ENCODE measurements around the gene STRBP.
"Not testable (repeated sequence)": the region's sequence is repeated elsewhere in the genome, so short reads cannot be mapped to it uniquely, and the experiment has no call there.

The STRBP gene

DNA sequence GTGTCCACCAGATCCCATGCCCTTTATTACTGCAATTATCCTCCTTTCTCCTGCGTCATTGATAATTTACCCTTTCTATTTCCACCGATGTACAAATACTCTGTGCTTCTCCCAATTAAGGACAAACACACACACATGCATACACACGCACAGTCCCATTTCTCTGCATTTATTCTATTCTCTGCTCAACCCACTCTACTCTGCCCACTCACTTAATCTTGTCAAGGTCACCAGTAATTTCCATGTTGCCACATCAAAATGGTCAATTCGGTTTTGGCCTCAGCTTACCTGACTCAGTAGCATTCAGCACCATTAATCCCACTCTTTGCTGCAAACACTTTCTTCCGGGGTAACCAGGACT is 14.6 kb upstream of the STRBP start:
- DNase-seq (ENCODE audit: low read depth), result no peak

DNA sequence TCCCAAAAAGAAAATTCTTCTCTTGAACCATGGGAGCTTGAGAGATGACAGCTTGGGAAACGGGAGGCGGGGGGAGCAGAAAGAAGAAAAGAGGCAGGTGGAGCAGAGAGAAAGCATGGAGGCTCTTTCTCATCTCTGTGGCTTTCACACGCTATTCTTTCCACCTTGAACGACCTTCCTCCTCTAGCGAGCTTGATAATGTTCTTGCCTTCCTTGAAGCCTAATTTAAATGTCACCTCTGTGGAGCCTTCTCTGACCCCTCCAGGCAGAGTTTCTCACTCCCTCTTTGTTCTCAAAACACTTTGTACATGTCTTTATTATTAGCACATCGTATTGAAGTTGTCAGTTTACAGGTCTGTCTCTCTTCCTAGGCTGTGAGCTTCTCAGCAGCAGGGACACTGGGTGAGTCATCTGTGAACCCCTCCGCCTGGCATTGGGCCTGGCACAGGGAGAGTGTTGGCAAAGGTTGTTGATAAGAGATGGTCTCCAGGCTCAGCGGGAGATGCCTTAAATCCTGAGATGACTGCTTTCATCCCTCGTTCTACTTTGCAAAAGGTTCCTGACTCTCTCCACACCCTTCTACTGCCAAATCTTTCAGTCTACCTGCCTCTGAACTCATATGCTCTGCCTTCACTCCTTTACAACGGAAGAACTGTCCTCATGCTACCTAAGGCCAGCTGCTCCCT is 14.1 kb upstream of the STRBP start:
- no peak for DNase-seq (ENCODE audit: low read depth)

- no peak for DNase-seq (ENCODE audit: low read depth)
Measured at GRCh38 chr9:123281659-123282350, 13.4 kb upstream of the STRBP start.

GRCh38 chr9:123278879-123279493 is 10.6 kb upstream of the STRBP start:
- DNase-seq (ENCODE audit: low read depth), result not testable (repeated sequence)

DNA sequence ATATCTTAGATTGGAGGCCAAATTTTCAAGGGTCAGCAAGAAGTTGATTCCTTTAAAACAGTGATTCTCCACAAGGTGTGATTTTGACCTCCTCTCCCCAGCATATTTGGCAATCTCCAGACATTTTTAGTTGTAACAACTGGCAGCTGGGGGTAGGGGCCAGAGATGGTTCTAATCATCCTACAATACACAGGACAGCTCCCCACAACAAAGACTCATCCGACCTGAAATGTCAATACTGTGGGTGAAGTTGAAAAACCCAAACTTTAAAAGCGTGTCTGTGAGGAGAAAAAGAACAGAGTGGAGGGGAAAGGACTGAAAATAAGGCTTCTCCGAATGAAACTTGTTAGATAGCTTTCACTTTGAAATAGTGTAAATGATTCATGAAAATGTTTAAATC is 10.0 kb upstream of the STRBP start:
- no peak for DNase-seq (ENCODE audit: low read depth)

DNA sequence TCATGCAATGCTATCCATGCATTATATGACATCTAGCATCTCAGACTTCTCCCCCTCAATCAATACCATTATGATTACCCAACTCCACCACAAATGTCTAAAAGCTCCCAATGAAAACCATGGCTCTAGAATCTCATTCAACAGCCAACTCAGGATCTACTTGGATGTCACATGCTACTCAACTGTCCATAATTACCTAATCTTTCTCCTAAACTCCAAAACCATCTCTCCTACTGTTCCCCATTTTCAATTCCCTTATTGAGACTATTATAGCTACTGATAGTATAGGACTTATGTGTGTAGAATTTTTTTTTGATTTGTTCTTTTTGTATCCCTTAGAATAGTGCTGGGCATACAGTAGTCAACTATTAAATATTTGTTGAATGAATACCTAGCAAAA is 8.2 kb upstream of the STRBP start:
- no peak for DNase-seq (ENCODE audit: low read depth)

DNA sequence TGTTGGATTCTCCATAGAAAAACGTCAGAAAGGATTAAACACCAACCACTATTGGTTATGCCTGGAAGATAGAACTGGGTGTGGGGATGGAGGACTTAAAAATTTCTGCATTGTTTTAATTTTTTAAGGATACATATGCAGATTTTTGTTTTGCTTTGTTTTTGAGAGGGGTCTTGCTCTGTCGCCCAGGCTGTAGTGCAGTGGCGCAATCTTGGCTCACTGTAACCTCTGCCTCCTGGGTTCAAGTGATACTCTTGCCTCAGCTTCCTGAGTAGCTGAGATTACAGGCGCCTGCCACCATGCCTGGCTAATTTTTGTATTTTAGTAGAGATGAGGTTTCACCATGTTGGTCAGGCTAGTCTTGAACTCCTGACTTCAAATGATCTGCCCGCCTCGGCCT is 2.7 kb upstream of the STRBP start:
- DNase-seq (ENCODE audit: low read depth), result not testable (repeated sequence)

DNA sequence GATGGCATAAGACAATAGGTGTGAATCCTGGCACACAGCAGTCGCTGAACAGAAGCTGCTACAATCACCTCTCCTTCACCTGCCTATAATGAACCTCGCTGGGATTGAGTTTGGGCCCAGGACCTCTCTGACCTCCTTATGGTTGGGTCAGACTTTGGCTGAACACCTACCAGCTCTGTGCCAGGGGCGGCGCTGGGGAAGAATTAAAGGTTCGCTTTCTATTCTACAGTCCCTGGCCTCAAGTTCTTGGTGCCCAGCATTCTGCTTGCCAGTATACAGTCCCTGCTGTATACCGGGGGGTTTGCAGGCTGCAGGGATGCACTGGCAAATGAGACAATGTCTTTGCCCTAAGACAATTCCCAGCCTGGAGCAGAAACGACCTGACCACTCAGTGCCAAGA is 895 bp upstream of the STRBP start:
- DNase-seq (ENCODE audit: low read depth), result no peak

- no peak for DNase-seq (ENCODE audit: low read depth)
Measured at GRCh38 chr9:123268199-123268464, 254 bp downstream of the STRBP start.

DNA sequence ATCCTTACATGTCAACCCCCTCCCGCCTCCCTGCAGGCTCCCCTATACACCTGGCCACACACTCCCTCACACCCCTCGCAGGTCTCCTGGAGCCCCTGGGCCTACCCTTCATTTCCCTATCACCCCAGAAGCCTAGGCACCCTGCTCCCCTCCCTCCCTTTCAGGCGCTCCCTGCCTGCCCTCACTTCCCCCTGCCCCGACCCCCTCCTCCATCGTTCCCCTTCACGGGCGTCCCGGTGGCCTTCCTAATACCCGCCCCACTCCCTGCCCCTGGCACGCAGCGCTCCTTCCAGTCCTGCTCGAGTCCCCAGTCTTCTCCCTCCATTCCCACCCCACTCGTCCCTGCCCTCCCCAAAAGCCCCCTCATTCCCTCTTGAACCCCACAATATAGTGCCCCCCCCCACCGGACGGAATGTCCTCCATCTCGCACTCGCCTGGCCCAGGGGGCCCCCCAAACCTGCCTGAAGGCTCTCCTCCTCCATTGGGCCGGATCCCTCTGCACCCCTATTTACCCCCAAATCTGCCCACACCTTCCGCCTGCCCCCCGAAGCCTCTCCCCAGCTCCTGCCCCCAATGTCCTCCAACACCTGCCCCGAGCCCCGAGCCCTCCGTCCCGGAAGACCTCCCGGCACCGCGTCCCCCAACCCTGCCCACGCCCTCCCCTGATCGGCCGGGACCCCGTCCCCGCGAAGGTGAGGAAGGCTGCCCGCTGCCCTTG is 746 bp downstream of the STRBP start:
- no peak for DNase-seq (ENCODE audit: low read depth)

- no peak for DNase-seq (ENCODE audit: low read depth)
Measured at GRCh38 chr9:123266655-123267399, 1.6 kb downstream of the STRBP start.

DNA sequence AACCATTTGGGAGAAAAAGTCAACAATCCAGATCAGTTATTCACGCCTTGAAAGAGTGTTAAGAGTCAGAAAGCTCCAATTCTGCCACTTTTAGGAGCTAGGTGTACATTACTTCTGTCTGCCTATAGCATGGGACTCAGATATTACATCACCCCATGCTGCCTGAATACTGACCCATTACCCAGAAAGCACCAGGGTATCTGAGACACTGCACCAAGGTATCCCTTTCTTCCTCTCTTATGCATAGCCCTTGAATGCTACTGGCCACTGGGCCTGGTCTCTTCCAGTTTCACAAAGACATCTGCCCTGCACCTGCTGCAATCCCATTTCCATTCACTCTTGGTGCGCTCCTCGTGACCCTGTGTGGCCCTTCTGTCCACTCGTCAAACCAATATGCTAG is 2.6 kb downstream of the STRBP start:
- DNase-seq (ENCODE audit: low read depth), result no peak

DNA sequence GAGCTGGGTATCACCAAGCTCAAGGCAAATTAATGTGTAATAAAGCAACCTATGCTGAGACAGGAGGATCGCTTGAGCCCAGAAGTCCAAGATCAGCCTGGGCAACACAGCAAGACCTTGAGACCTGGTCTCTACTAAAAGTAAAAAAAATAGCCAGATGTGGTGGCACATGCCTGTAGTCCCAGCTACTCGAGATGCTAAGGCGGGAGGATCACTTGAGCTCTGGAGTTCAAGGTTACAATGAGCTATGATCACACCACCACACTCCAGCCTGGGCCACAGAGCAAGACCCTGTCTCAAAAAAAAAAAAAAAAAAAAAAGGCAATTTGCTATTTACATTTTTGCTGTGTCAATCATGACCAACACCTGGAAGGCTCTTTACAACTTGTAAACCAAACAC is 5.2 kb downstream of the STRBP start:
- no peak for DNase-seq (ENCODE audit: low read depth)

GRCh38 chr9:123262338-123262737 is 6.0 kb downstream of the STRBP start:
- DNase-seq (ENCODE audit: low read depth), result no peak

GRCh38 chr9:123261006-123261677 is 7.2 kb downstream of the STRBP start:
- no peak for DNase-seq (ENCODE audit: low read depth)

DNA sequence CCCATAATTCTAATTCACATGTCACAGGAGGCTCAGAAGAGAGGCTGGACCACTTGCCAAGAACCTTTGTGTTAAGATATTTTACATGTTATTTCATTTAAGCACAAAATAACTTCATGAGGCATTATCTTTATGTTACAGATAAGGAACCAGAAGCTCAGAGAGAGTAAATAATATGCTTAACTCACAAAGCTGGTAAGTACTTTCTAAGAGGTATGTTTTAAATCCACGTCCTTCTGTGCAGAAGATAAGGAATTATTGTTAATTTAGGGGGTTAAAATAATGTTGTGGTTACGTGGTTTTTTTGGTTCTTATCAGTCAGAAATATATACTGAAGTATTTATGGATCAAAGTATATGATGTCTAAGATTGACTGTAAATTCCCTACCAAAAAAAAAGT is 8.0 kb downstream of the STRBP start:
- no peak for DNase-seq (ENCODE audit: low read depth)

DNA sequence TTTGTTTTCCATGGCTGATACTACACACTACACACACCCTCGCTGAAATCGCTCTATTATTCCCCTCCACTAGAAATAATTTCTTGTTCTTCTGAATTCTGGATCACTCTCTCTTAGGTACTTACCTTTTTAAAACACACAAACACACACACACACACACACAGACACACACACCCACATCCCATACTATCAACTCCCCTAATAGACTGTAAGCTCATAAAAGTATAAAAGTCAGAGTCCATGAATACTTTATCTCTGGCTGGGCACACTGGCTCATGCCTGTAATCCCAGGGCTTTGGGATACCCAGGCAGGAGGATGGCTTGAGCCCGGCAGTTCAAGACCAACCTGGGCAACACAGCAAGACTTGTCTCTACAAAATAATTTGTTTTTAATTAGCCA is 11.1 kb downstream of the STRBP start:
- DNase-seq (ENCODE audit: low read depth), result no peak

DNA sequence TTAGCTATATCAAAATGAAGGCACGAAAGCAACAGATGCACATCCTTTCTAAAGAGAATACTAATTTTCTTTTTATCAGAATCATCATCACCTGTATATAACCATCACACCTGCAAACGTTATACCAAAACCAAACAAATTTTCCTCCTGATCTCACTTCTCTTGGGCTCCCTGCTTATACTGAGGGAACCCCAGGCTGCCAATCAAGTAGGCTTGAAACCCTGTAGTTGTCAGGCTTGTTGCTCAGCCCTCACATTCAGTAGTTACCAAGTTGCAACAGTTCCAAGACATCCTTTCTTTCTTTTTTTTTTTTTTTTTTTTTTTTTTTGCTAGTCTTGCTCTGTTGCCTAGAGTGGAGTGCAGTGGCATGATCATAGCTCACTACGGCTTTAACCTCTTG is 12.7 kb downstream of the STRBP start:
- no peak for DNase-seq (ENCODE audit: low read depth)

GRCh38 chr9:123253204-123253603 is 15.2 kb downstream of the STRBP start:
- no peak for DNase-seq (ENCODE audit: low read depth)

- no peak for DNase-seq (ENCODE audit: low read depth)
Measured at GRCh38 chr9:123251741-123252140, 16.6 kb downstream of the STRBP start.

DNA sequence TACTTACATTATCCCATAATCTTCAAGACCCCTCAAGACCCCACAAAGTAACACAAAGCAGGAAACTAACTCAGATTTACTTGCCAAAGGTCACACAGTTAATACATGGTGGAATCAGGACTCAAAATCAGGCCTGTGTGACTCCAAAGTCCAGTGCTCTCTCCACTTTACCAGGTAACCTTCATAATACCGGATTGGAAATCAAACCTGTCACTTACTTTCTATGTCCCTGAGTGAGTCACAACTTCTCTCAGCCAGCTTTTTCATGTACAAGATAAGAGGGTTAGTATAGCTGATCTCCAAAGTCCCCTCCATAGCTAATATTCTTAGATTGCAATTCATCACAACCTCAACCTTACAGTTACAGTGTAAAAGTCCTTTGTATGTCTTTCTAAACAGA is 17.1 kb downstream of the STRBP start:
- no peak for DNase-seq (ENCODE audit: low read depth)

DNA sequence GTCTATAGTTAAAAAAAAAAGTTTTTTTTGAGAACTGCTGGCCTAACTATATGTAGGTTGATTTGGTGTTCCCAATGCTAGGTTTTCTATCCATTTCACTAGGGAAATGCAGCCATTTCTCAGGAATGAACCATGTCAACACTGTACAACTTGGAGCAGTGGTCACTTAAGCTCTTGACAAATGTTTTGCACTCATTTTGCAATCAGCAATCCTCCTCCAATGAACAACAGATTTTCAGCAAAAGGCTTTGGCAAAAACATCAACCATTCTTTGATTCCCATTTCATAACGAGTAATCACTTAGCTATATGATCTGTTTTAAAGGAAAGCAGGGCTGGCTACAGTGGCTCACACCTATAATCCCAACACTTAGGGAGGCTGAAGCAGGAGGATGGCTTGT is 17.9 kb downstream of the STRBP start:
- no peak for DNase-seq (ENCODE audit: low read depth)

Data from stimulated activated CD8-positive, alpha-beta memory T cell treated with anti-CD3 and anti-CD28 coated beads, Interleukin-15, amount 100 ng/mL, for 1 hour (primary cell).